ENCODE data around the gene ST6GAL1.
A peak's percentile ranks its signal among the peaks of the same experiment; 100 is the strongest.

Gene ST6GAL1

DNA sequence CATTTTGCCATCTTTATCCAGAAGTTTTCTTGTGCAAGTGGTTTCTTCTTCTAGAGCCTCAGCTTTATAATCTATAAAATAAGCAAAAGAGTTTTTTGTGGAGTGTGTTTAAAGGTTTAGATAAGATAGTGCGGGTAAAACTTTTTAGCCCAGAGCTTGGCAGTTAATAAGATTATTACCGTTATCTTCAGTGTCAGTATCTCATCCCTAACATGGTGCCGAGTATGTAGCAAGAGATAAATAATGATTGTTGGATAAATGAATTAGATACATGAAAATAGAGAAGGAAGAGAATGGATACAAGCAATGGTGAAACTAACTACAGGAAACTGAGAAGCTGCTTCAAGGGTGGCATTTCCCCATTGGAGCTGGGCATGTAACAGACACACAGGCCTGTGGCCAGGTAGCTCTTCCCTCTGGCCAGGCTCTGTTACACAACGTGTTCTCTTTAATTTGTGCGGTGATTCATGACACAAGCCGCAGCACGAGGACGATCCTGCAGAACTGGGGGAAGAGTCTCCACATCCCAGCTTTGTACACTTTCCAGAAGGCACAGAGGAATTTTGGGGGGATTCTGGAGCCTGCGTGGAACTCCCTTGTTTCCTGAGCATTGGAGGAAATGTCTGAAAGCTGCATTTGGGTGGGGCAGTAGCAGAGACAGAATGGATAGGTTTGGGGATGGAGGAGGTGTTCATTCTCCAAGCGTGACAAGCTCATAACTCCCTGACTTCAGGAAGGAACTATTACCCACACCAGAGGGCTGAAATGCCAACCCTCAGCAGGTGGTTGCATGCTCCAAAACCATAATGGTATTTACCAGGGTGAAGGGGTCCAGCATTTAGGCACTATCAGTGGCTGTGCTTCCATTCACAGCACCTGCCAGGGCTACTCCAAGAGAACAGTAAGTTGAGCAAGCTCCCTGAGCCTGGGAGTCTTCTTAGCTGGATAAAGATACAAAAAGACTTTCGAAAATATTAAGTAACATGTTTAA lies 14.2 kb upstream of the ST6GAL1 start:
- DNase-seq: no peak

- DNase-seq: no peak
Observed at GRCh38 chr3:186917512-186918312, 12.6 kb upstream of the ST6GAL1 start.

- no peak for DNase-seq
Observed at GRCh38 chr3:186920301-186920700, 10.0 kb upstream of the ST6GAL1 start.

- DNase-seq: no peak
Observed at GRCh38 chr3:186920796-186921195, 9.5 kb upstream of the ST6GAL1 start.

DNA sequence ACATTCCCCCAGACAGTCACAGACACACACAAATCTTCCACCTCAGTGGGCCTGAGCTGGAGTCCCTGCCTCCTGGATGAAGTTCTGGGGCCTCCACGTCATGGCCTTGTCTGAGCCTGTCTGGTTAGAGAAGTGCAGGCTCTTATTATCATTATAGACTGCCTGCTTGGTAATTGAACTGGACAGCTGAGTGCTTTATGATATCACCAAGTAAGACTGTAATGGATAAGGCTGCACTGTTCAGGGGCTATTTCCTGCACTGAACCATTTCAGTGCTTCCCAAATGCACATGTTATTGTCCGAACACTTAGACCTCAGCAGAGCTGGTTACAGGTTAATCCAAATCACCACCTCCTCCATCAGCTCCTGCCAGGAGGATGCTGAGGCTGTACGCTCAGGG lies 8.7 kb upstream of the ST6GAL1 start:
- no peak for DNase-seq

GRCh38 chr3:186922224-186922623 lies 8.1 kb upstream of the ST6GAL1 start:
- no peak for DNase-seq

DNA sequence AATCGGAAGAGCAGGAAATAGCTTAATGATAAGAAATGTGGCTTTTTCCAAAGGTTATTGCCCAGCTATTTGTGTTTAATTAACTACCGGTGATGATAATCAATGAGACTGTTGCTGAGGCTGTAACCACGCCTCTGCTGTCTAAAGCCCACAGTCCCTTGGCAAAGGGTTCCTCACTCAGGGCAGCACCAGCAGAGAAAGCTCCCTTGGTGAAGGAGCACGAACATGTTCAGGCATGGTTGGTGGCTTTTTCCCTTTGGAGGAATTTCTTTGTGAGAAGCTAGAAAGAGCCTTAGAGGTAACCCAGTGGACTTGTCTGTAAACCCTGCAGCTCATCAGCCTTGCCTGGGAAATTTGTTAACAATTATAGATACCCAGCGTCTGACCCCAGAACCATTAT lies 7.5 kb upstream of the ST6GAL1 start:
- DNase-seq: no peak

- DNase-seq: no peak
Observed at GRCh38 chr3:186923241-186923640, 7.1 kb upstream of the ST6GAL1 start.

DNA sequence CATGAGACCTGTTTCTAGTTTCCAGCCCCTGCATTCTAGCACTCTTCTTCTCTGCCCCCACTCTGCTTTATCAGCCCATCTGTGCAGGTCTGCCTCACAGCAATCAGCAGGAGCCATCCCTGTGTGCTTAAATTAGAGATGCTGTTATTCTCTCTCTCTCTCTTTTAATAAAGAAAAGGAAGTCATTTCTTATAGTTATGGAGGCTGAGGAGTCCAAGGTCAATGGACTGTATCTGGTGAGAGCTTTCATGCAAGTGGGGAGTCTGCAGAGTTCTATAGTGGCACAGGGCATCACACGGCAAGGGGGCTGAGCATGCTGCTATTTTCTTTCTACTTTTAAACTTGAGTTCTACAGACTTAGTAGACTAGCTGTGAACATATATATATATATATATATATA lies 4.5 kb upstream of the ST6GAL1 start:
- DNase-seq: no peak

DNA sequence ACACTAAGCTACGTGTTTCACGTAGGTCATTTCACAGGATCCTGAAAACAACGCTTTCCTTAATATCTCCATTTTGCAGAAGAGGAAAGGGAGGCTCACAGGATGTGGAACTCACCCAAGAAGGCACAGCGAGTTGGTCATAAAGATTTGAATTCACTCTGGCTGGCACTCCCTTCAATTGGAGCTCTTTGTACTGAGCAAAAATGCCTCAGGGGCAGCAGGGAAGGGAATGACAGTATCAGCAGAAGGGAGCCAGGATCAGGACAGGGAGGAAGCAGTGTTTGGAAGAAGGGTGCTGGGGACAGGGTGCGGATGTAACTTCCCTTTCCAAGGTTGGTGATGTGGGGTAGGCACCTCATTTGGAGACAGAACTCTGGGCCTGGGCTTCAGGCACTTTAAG lies 1.1 kb upstream of the ST6GAL1 start:
- DNase-seq: no peak

- no peak for DNase-seq
Observed at GRCh38 chr3:186929685-186930084, 641 bp upstream of the ST6GAL1 start.

DNA sequence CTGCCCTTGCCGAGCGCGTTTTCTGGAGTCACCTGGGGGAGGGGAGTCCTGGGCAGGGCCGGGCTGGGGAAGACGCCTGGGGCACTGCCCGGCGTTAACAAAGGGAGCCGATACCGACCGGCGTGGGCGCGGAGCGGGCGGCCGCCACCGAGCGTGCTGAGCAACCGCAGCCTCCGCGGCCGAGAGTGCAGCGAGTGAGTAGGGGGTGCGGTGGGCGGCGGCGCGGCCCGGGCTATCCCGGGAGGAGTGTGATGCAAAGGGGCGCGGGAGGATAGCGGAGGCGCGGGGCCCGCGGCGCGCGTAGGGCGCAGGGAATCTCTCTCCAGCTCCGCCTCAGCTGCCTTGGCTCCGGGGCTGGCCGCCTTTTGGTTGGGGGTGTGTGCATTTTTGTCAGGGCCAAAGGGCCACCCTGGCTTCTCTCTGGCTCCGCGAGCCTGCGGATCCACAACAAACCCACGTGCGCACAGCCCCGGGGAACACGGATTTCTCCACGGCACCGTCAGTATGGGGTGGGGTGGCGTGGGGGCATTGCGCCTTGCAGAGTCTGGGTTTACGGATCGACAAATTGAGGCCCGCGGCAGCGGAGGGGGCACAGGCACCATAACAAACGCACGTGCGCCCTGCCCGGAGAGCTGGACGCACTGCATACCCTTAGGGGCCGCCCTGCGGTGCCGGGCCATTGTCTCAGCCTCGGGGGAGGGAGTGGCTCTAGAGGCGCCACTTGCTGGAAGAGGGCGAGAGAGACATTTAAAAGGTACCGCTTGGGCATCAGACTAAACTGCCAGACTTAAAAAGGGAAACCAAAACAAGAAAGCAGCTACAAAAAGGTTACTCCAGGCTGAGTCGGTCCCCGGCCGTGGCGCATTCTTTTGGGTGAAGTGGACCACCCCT lies 560 bp downstream of the ST6GAL1 start:
- peak; percentile 83 for DNase-seq

- peak; percentile 86 for DNase-seq
Observed at GRCh38 chr3:186931532-186932280, 1.4 kb downstream of the ST6GAL1 start.

DNA sequence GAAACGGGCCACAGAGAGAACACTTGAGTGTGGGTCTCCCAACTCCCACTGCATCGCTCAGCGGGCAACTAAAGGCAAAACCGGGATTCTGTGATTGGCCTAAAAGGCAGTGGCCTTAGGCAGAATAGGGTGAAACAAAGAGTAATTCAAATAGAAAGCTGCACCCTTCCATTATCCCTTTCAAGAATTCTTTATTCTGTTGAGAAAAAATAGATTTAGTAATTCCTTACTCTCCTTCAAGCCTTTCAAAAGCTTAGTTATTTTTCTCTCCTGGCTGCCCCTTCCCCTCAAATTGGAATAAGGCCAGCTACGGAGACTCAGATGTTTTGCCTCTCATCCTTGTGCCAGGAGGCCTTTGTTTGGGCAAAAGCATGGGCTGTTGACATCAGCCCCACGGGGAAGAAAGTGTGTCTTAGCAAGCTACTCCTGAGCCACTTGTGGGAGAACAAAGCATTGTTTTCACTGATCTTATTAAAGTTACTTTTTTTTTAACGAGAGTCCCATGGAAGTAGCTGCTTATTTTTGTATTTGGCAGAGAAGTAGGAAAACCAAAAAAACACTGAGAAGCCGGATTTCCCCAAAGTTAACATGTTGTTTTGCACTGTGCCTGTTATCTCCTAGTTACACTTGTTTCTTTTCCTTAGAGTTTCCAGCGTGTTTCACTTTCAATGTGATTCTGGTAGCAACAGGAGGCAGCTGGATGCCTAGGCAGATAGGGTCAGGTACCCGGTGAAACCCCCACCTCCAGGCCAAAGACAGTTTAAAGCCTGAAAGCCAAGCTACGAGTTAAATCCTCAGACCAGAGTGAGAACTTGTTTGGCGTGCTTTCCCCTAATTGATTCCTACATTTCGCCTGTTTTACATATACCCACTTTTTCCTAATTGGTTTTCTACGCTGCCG lies 2.2 kb downstream of the ST6GAL1 start:
- no peak for DNase-seq

DNA sequence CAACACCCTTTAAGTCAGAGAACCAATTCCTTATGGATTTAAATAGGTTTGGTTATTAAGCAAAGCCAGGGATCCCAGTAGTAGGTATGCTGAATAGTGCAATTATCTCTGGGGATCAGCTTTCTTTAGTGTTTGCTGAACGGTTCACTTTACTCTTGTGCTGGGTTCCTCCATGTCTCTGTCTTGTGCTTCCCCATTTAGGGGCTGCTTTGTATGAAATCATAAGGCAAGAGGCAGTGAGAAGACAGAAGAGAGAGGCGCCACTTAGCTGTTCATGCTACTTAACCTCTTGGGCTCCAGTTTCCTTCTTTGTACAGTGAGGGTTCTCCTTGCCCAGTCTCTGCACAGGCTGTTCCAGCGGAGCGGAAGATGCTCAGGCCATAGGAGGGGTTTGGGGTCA lies 3.5 kb downstream of the ST6GAL1 start:
- DNase-seq: no peak

DNA sequence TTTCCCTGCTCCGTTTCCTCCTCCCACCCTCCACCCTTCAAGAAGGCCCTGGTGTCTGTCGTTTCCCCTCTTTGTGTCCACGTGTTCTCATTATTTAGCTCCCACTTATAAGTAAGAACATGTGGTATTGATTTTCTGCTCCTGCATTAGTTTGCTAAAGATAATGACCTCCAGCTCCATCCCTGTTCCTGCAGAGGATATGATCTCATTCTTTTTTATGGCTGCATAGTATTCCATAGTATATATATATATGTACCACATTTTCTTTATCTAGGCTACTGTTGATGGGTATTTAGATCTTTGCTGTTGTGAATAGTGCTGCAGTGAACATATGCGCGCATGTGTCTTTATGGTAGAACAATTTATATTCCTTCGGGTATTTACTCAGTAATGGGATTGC lies 4.8 kb downstream of the ST6GAL1 start:
- DNase-seq: no peak

GRCh38 chr3:186937017-186937875 lies 6.9 kb downstream of the ST6GAL1 start:
- no peak for DNase-seq

DNA sequence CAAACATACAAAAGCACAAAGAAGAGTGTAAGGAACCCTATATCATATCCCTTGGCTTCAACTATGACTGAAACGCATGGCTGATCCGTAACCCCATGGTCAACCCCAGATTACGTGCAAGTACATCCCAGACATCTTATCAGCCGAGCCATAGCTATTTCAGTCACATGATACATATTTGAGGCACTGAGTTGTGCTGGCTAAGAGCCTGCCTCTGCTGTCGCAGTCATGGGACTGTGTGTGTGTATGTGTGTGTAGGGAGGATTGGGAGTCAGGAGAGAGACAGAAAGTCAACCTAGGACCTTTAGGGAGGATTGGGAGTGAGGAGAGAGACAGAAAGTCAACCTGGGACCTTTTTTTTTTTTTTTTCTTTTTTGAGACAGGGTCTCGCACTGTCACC lies 8.4 kb downstream of the ST6GAL1 start:
- no peak for DNase-seq

DNA sequence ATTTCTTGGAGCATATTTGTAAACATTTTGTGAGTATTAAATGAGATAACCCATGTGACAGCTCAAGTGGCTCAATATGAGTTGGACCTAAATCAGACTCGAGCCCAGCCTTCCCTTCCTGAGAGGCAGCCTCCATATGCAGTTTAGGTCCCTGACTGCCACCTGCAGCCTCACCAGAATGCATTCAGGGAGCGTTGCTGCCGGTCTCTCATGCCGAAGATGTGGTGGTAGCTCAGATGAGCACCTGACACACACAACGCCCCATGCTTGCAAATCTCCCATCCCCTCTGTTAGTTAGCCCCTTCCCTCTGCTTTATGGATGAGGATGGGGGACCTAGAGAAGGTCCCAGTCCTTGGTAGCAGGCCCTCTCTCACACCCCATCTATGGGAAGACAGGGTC lies 9.2 kb downstream of the ST6GAL1 start:
- DNase-seq: no peak

DNA sequence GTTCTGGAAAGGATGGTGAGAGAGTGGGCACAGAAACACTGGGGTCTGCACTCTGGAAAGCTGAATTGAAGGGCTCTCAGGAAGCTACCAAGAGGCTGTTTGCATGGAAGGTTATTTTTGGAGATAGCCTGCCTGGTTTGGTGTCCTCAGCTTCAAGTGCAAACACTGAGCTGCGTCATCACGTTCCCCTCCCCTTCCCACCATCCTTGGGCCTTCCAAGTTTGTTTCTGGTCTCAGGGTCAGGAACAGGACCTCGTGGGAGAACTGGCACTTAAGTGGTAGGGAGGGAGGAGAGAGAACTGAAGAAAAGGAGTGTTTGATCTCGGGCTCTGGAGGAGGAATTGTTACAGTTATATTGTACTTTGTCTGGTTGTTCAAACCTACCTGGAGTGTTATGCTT lies 10.6 kb downstream of the ST6GAL1 start:
- DNase-seq: no peak
